Measurements from ENCODE around the gene OTOF.

- no peak for TF ChIP-seq EZH2 (optimal IDR thresholded peaks at IDR 0.05; ENCODE audit: low read depth, low read length)
- TF ChIP-seq CTCF (IDR thresholded peaks at IDR 0.05; ENCODE audit: low read length) = no peak
Measured at GRCh38 chr2:26516781-26517180, 38.9 kb upstream of the OTOF start.

Data from MM.1S (cell line).